ENCODE results near the gene CTDSPL2. TPM values are rescaled to one million over a fixed set of nuclear protein-coding genes. Genes with fewer than 3 reads are reported as not detected.

The CTDSPL2 gene
- total and polyA plus RNA-seq, 10 of the 15 experiments (the other 5 are each of a cell fraction or from before 2014, with no cell fraction given) = 10.7 to 77.1 (median 44.9) TPM

GRCh38 chr15:44482090-44482489 lies 54.7 kb downstream of the CTDSPL2 start (continued):
- no peak for TF ChIP-seq SMAD1 (IDR thresholded peaks at IDR 0.05; ENCODE audit: low read depth, partially characterized antibody)

- Histone ChIP-seq H3K36me3 (ENCODE audit: control insufficient read depth in 2 of 2, insufficient read depth in 2 of 2, low read length in 1 of 2) (peaks cover 2 to 20% of the 10 kb centered on the region in 2 experiments; a peak in 3 of 4 replicates), H3K4me1 (ENCODE audit: control insufficient read depth, insufficient read depth, low read length) (peaks cover 6% of the 10 kb centered on the region; the same call in 1 of the 2 replicates), H3K27me3 (replicated peaks in 1 of 2; ENCODE audit: control insufficient read depth in 2 of 2, insufficient read depth in 2 of 2, low read length in 1 of 2) (no peaks in the 10 kb centered on the region), H3K4me2 (ENCODE audit: control insufficient read depth, insufficient read depth) (no peak overlapping the region), H3K4me3 (no peak overlapping the region), H4K20me1 (ENCODE audit: control insufficient read depth, insufficient read depth) (no peaks in the 10 kb centered on the region), H2AFZ (ENCODE audit: control insufficient read depth, low read depth, low read length) (no peak overlapping the region), H3K79me2 (ENCODE audit: control insufficient read depth, insufficient read depth, low read length) (peaks cover 5% of the 10 kb centered on the region), H3K9me3 (replicated peaks; ENCODE audit: control insufficient read depth, insufficient read depth, low read length) (no peaks in the 10 kb centered on the region), H3K9ac (ENCODE audit: control insufficient read depth, insufficient read depth, low read length) (no peak overlapping the region), H3K27ac (ENCODE audit: control insufficient read depth, insufficient read depth) (no peak overlapping the region)
- no peak for FAIRE-seq
- intact Hi-C loops (cut with micrococcal nuclease; ENCODE audit: unreplicated experiment) = no loop called here
- in situ Hi-C loops (cut with MboI) = no loop called here
- 67% methylated on average over 3 of the region's 3 CpGs for WGBS (ENCODE audit: insufficient coverage, insufficient replicate concordance, low lambda C conversion rate, missing lambda C conversion rate)
- SMC1A ChIA-PET (ENCODE audit: uncharacterized antibody, unreplicated experiment) = no interaction called here
- POLR2A ChIA-PET = no interaction called here
- BruUV-seq (replicated peaks) = no TSS peak
- DNase-seq (ENCODE audit: low read depth, low spot score) = no peak
- ATAC-seq = no peak
- CTCF ChIA-PET = interaction anchor here (0.6 to 2.7 kb wide), 2 partner anchors 15 to 309 kb away, joined by 3 to 13 read pairs; no protein-coding TSS in a partner anchor
- RAD21 ChIA-PET (ENCODE audit: unreplicated experiment) = no interaction called here
- no peak for TF ChIP-seq CHD4 (IDR thresholded peaks at IDR 0.05)
- TF ChIP-seq MTA3 (IDR thresholded peaks at IDR 0.05; ENCODE audit: borderline replicate concordance, low read length) = no peak
- TF ChIP-seq HDGF (IDR thresholded peaks at IDR 0.05) = no peak
- no peak for TF ChIP-seq SPI1 (IDR thresholded peaks at IDR 0.05; ENCODE audit: borderline replicate concordance, insufficient read depth, low read depth, low read length)
- no peak for TF ChIP-seq JUND (IDR thresholded peaks at IDR 0.05; ENCODE audit: low read depth, low read length)
Observed at GRCh38 chr15:44485880-44486279, 58.5 kb downstream of the CTDSPL2 start.

- Histone ChIP-seq H3K4me2 (ENCODE audit: control insufficient read depth, insufficient read depth) (no peak overlapping the region), H3K9ac (ENCODE audit: control insufficient read depth, insufficient read depth, low read length) (no peak overlapping the region), H3K9me3 (replicated peaks; ENCODE audit: control insufficient read depth, insufficient read depth, low read length) (no peaks in the 10 kb centered on the region), H3K79me2 (ENCODE audit: control insufficient read depth, insufficient read depth, low read length) (no peaks in the 10 kb centered on the region; the same call in 1 of the 2 replicates), H4K20me1 (ENCODE audit: control insufficient read depth, insufficient read depth) (no peaks in the 10 kb centered on the region), H3K27ac (ENCODE audit: control insufficient read depth, insufficient read depth) (no peak overlapping the region), H3K4me3 (no peak overlapping the region), H3K4me1 (ENCODE audit: control insufficient read depth, insufficient read depth, low read length) (peaks cover 6% of the 10 kb centered on the region; the same call in 1 of the 2 replicates), H2AFZ (ENCODE audit: control insufficient read depth, low read depth, low read length) (no peak overlapping the region), H3K27me3 (replicated peaks in 1 of 2; ENCODE audit: control insufficient read depth in 2 of 2, insufficient read depth in 2 of 2, low read length in 1 of 2) (no peaks in the 10 kb centered on the region), H3K36me3 (ENCODE audit: control insufficient read depth in 2 of 2, insufficient read depth in 2 of 2, low read length in 1 of 2) (peaks cover 0 to 17% of the 10 kb centered on the region in 2 experiments; a peak in 3 of 4 replicates)
- DNase-seq (ENCODE audit: low read depth, low spot score) = no peak
- ATAC-seq = no peak; the same call in 2 of the 3 replicates
- ChIA-PET CTCF (interaction anchor here (1.8 kb wide), 1 partner anchor 12 kb away, joined by 6 read pairs; no protein-coding TSS in a partner anchor), POLR2A (no interaction called here), RAD21 (ENCODE audit: unreplicated experiment) (interaction anchor here (1.5 kb wide), 1 partner anchor 12 kb away, joined by 5 read pairs; no protein-coding TSS in a partner anchor), SMC1A (ENCODE audit: uncharacterized antibody, unreplicated experiment) (interaction anchor here (0.7 to 1.5 kb wide), 2 partner anchors 21 to 31 kb away, joined by 3 to 4 read pairs; no protein-coding TSS in a partner anchor)
- BruUV-seq (replicated peaks) = no TSS peak
- in situ Hi-C loops (cut with MboI) = no loop called here
- intact Hi-C loops (cut with micrococcal nuclease; ENCODE audit: unreplicated experiment) = no loop called here
- WGBS (ENCODE audit: insufficient coverage, insufficient replicate concordance, low lambda C conversion rate, missing lambda C conversion rate) = 87% methylated on average over 1 of the region's 1 CpG
- no peak for FAIRE-seq
- TF ChIP-seq MLLT1 (IDR thresholded peaks at IDR 0.05) (no peak), NR2F1 (conservative IDR thresholded peaks at IDR 0.05) (no peak), MYB (IDR thresholded peaks at IDR 0.05; ENCODE audit: borderline replicate concordance, low read depth, low read length) (no peak), POLR2AphosphoS2 (IDR thresholded peaks at IDR 0.05; ENCODE audit: low read depth, low read length) (no peak), SUPT20H (IDR thresholded peaks at IDR 0.05; ENCODE audit: borderline replicate concordance, control insufficient read depth, low read depth, low read length) (no peak), POLR2A (IDR thresholded peaks at IDR 0.05; ENCODE audit: low read depth, low read length) (no peak), ZNF384 (IDR thresholded peaks at IDR 0.05; ENCODE audit: borderline replicate concordance, low read depth, low read length) (no peak), MEF2B (IDR thresholded peaks at IDR 0.05; ENCODE audit: partially characterized antibody, poor library complexity, severe bottlenecking) (no peak), ZNF274 (IDR thresholded peaks at IDR 0.05; ENCODE audit: insufficient read depth, insufficient read length) (no peak), SREBF1 (IDR thresholded peaks at IDR 0.05; ENCODE audit: low read length) (no peak)
Observed at GRCh38 chr15:44489464-44489863, 62.0 kb downstream of the CTDSPL2 start.

Measured in GM12878 (cell line).